ENCODE results near the gene TCF23.
"Not testable (repeated sequence)": the region's sequence is repeated elsewhere in the genome, so short reads cannot be mapped to it uniquely, and the experiment has no call there.

Gene TCF23

DNA sequence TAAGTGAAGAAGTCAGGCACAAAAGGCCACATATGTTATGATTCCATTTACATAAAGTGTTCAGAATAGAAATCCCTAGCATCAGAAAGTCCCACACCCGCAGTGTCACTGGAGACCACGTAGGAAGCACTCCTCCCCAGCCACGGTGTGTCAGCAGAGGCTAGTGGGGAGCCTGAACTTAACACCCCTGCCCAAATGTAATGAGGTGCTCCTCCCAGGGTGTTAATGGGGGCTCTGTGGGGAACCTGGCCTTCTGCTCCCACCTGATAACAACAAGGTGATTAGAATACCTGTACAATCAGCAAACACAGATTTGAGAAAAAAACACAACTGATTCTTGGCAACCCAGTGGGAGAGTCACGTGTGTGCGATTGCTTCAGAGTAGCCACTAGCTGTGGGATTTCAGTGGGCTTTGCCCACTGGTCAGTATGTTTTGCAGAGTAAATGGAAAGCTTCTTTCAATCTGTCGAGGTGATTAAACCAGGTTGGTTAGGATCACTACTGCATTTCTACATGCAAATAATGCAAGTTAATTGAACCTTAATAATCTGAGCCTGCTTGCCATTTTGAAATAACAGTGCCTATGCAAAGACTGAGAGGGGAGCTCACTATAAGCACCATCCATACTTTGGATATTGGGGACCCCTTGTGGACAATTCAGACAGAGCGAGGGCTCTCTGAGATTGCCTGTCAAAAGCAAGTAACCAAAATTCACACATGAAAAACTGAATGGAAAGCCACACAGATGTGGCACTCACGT lies 42.4 kb downstream of the TCF23 start:
- DNase-seq: peak; percentile 22 to 30

DNA sequence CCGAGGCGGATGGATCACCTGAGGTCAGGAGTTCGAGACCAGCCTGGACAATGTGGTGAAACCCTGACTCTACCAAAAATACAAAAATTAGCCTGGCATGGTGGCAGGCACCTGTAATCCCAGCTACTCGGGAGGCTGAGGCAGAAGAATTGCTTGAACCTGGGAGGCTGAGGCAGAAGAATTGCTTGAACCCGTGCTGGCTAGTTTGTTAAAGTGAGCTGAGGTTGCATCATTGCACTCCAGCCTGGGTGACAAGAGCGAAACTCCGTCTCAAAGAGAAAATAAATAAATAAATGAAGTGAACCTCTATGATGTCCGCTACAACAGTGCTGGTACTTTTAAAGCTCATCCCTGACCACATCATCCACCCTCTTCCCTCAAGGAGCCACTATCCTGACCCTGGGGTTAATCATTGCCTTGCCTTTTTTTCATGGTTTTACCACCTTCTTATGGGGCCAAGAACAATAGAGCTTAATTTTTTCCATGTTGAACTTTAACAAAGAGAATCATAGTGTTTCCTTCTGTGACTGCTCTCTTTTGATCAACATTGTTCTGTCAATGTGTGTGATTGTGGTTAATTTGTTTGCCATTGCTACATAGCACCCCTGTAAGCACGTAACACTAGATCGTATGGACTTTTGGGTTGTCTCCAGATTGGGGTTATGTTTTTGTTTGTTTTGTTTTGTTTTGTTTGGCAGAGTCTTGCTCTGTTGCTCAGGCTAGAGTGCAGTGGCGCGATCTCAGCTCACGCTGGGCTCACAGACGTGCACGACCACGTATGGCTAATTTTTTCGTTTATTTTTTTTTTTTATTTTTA lies 45.9 kb downstream of the TCF23 start:
- peak in 1 of 2 experiments; percentile 7 for DNase-seq

DNA sequence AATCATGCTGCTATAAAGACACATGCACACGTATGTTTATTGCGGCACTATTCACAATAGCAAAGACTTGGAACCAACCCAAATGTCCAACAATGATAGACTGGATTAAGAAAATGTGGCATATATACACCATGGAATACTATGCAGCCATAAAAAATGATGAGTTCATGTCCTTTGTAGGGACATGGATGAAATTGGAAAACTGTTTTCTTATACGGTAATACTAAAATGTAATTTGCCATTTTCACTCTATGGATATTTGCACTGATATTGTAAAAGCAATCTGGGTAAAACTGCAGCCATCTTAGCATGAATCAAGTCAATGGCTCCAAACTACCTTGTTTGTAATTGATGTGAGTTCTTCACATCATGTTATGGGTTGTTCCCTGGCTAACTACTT lies 47.0 kb downstream of the TCF23 start:
- DNase-seq: not testable (repeated sequence)

- not testable (repeated sequence) for DNase-seq
These were observed 49.3 kb downstream of the TCF23 start for GRCh38 chr2:27198068-27198467.

- no peak for DNase-seq
These were observed 49.8 kb downstream of the TCF23 start for GRCh38 chr2:27198627-27199026.

DNA sequence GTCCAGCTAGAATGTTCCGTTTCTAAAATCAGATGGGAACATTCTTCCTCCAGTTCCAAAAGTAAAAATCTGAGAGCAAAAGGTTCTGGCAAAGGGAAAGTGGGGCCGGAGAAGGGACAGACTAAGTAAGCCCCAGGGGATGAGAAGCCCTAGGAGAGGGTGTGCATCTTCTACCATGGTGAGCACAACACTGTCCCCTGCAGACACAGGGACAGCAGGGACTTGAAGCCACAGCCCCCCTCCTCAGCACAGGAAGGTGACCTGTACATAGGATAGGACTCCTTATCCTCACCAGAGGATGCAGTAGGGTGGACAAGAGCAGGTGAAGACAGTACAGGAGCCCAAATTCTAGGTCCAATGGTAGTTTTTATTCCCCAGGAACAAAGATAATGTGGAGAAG lies 50.4 kb downstream of the TCF23 start:
- DNase-seq: no peak

DNA sequence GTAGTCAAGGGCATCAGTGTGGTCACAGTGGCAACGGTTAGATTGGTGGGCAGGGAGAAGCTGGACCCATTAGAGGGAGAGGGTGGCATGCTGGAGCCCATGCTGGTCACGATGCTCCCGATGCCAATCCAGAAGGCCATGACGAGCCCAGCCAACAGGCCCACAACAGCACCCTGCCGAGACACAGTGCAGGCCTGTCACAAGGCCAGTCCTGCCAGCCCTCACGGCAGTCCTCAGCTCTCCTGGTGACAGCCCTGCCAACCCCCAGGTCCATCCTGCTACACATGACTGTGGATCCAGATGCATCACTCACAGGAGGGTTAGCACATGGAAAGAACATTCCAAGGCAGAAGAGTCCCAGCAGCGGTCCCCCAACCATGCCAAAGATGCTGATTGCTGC lies 52.9 kb downstream of the TCF23 start:
- no peak for DNase-seq

DNA sequence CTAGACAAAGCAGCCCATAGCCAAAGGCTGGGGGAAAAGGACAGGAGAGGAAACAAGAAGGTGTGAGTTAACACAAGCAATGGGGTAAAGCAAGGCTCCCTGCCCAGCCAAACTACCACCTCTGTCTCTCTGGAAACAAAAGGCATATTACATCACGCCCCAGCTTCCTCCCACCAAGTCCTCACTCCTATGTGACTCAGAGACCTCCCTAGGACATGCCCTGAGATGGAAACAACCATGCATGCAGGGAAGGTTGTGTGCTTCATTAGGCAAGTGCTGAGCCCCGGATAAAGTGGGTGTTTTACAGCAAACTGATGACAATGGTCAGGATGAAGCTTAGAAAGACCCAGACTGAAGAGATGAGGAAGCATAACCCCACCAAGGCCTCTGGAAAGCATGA lies 54.0 kb downstream of the TCF23 start:
- DNase-seq: no peak

GRCh38 chr2:27203741-27204140 lies 54.9 kb downstream of the TCF23 start:
- no peak for DNase-seq

GRCh38 chr2:27204566-27204965 lies 55.8 kb downstream of the TCF23 start:
- no peak for DNase-seq

DNA sequence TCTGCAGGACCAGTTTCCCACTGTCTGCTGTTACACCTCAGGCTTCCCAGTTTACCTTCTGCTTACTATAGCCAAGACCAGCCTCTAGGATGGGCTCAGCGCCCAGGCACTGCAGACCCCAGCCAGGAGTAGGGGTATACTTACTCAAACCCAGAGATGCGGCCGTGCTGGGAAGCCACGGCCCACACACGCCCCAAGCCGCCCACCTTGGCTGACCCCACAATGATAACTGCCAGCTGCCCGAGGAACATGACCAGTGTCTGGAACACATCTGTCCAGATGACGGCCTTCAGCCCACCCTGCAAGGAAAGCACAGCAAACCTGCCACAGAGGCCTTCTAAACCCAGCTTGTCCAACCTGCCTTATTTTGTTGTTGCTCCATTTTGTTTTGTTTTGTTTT lies 56.4 kb downstream of the TCF23 start:
- no peak for DNase-seq

- no peak for DNase-seq
These were observed 57.5 kb downstream of the TCF23 start for GRCh38 chr2:27206346-27206745.
